Esophagus muscularis mucosa (tissue), 3 donors: ENCODE results near the gene FNBP1.

Experiments used
- CTCF ChIP-seq, 3 experiments: fragments of 200-600 bp in 2 of 3; fragments of 450-650 bp in 1 of 3; sonication (generic) in 2 of 3; IDR thresholded peaks; one replicate each; pipeline ENCODE4 v1.5.1; 2017 to 2019; ENCODE audit warnings: antibody characterized with exemption in 3 of 3, mild to moderate bottlenecking in 2 of 3, moderate library complexity in 1 of 3
- POLR2A ChIP-seq: fragments of 450-650 bp; IDR thresholded peaks from one replicate; pipeline ENCODE4 v1.6.1; 2017; ENCODE audit warnings: antibody characterized with exemption, moderate library complexity, mild to moderate bottlenecking, low read depth
- POLR2AphosphoS5 ChIP-seq, 2 donors: sonication (generic); formaldehyde crosslinking; IDR thresholded peaks; one replicate each; pipeline ENCODE4 v1.6.1; 2017; ENCODE audit warnings: antibody characterized with exemption in 2 of 2

DNA sequence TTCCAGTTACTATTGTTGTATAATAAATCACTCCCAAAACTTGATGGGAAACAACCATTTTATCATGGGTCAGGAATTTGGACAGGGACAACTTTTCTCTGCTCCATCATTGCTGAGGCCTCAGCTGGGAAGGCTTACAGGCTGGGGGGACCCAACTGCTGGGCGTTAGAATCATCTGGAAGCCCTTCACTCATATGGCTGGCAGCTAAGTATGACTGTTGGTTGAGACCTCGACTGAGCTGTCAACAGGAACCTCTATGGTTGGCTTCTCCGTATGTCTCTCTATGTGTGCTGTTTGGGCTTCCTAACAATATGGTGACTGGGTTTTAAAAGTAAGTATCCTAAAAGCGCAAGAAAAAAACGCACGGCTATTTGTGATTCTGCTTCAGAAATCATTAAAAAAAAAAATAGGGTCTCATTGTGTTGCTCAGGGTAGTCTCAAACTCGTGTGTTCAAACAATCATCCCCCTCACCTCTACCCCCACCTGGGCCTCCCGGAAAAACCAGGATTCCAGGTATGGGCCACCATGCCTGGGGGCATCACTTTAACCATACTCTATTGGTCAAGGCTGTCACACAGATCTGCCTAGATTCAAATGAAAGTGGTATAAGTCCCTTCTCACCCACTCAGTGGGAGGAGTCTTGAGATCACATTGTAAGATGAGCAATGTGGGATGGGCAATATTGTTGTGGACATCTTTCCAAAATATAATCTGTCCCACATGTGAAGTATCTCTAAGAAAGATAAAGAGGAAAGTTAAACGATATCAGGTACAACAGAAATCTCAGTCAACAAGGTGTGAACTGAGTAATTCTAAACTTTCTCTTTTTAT, 15.2 kb downstream of the FNBP1 start:
- TF ChIP-seq POLR2AphosphoS5 (IDR thresholded peaks at IDR 0.05) = no peak
- no peak for TF ChIP-seq CTCF (IDR thresholded peaks at IDR 0.05)
- no peak for TF ChIP-seq POLR2A
